H1 (cell line): ENCODE measurements around the gene TRAF4. TPM values are rescaled to one million over a fixed set of nuclear protein-coding genes. Genes with fewer than 3 reads are reported as not detected.

Source experiments
- CTCF ChIA-PET: fragments of 300-600 bp; sonication (Branson Sonifier 250); formaldehyde crosslinking; loops from one replicate; lab custom pipeline; 2021; ENCODE audit not compliant: partially characterized antibody; lab: Charles Lee
- POLR2A ChIA-PET: fragments of 300-600 bp; sonication (Branson Sonifier 250); formaldehyde crosslinking; loops from one replicate; lab custom pipeline; 2021; ENCODE audit warnings: inconsistent platforms; ENCODE audit not compliant: partially characterized antibody; lab: Charles Lee
- DNase-seq, 2 experiments: peaks; one replicate each; pipeline versions ENCODE4 v3.0.0 to v3.0.0-alpha.2; 2010 to 2022; ENCODE audit warnings: low spot score in 2 of 2, low read depth in 1 of 2, mixed read lengths in 1 of 2
- FAIRE-seq: peaks from 2 replicates; lab custom pipeline; 2011; peaks lifted over from hg19 to GRCh38; lab: Jason Lieb, UNC
- H2AFZ ChIP-seq: 2 replicates; pipeline ENCODE4 v1.8.1; 2012; ENCODE audit warnings: low read length, inconsistent platforms
- H2AK5ac ChIP-seq: 2 replicates; pipeline ENCODE4 v1.6.1; 2013; ENCODE audit warnings: low read depth, low read length
- H2BK120ac ChIP-seq: replicated peaks from 2 replicates; pipeline ENCODE3; 2013; ENCODE audit warnings: low read depth, low read length, inconsistent platforms
- H2BK12ac ChIP-seq: 2 replicates; pipeline ENCODE4 v1.6.1; 2013; ENCODE audit warnings: low read depth, low read length
- H2BK15ac ChIP-seq: 2 replicates; pipeline ENCODE4 v1.6.1; 2013; ENCODE audit warnings: low read length
- H2BK20ac ChIP-seq: 2 replicates; pipeline ENCODE4 v1.6.1; 2013; ENCODE audit warnings: low read length
- H2BK5ac ChIP-seq: 2 replicates; pipeline ENCODE4 v1.6.1; 2013; ENCODE audit warnings: low read depth, low read length
- H3K14ac ChIP-seq: 2 replicates; pipeline ENCODE4 v1.6.1; 2013; ENCODE audit warnings: inconsistent platforms; ENCODE audit not compliant: insufficient read length
- H3K18ac ChIP-seq: 2 replicates; pipeline ENCODE4 v1.6.1; 2013; ENCODE audit warnings: low read length; ENCODE audit errors: extremely low read depth
- H3K23ac ChIP-seq: 2 replicates; pipeline ENCODE4 v1.6.1; 2013; ENCODE audit warnings: inconsistent platforms; ENCODE audit not compliant: insufficient read length
- H3K23me2 ChIP-seq: 2 replicates; pipeline ENCODE4 v1.6.1; 2013; ENCODE audit warnings: low read depth, low read length
- H3K27ac ChIP-seq: 2 replicates; pipeline ENCODE4 v1.6.1; 2011; ENCODE audit warnings: low read depth, low read length, inconsistent platforms
- H3K27me3 ChIP-seq, 4 experiments: replicated peaks in 1 of 4; 1 replicate in 1 of 4; 2 replicates in 3 of 4; pipeline versions ENCODE4 v1.6.1 to v1.8.1; 2011 to 2013; ENCODE audit warnings: low read length in 3 of 4, mild to moderate bottlenecking in 3 of 4, inconsistent platforms in 2 of 4, mixed read lengths in 2 of 4, moderate library complexity in 1 of 4; ENCODE audit not compliant: control insufficient read depth in 3 of 4, insufficient read depth in 3 of 4; ENCODE audit errors: extremely low read depth in 1 of 4
- H3K36me3 ChIP-seq, 4 experiments: 2 replicates each; pipeline versions ENCODE4 v1.6.1 to v1.8.1; 2011 to 2013; ENCODE audit warnings: mild to moderate bottlenecking in 4 of 4, low read length in 3 of 4, moderate library complexity in 2 of 4, control low read depth in 1 of 4, inconsistent platforms in 1 of 4; ENCODE audit not compliant: insufficient read depth in 4 of 4, control insufficient read depth in 2 of 4
- H3K4ac ChIP-seq: replicated peaks from 2 replicates; pipeline ENCODE3; 2013; ENCODE audit warnings: low read length, low read depth, mixed read lengths, inconsistent platforms; ENCODE audit not compliant: insufficient read length
- H3K4me1 ChIP-seq, 4 experiments: replicated peaks in 1 of 4; 1 replicate in 1 of 4; 2 replicates in 3 of 4; pipeline versions ENCODE4 v1.6.1 to v1.8.1; 2011 to 2013; ENCODE audit warnings: low read length in 3 of 4, inconsistent platforms in 2 of 4, mixed read lengths in 1 of 4; ENCODE audit not compliant: insufficient read depth in 4 of 4, control insufficient read depth in 3 of 4
- H3K4me2 ChIP-seq, 2 experiments: 2 replicates each; pipeline versions ENCODE4 v1.6.1 to v1.8.1; 2011 to 2013; ENCODE audit warnings: low read depth in 2 of 2, low read length in 2 of 2, control low read depth in 1 of 2, inconsistent platforms in 1 of 2, mild to moderate bottlenecking in 1 of 2; ENCODE audit not compliant: insufficient read depth in 1 of 2
- H3K4me3 ChIP-seq, 4 experiments: fragments of 200-600, 300-600 bp in 1 of 4; sonication (generic), shearing (Covaris generic), sonication (Bioruptor Twin) in 1 of 4; 2 replicates each; pipeline versions ENCODE4 v1.5.1 to v1.8.1; 2011 to 2016; ENCODE audit warnings: low read length in 4 of 4, low read depth in 3 of 4, control low read depth in 2 of 4, inconsistent platforms in 2 of 4, mild to moderate bottlenecking in 2 of 4, mixed read lengths in 1 of 4, moderate library complexity in 1 of 4; ENCODE audit not compliant: insufficient read depth in 2 of 4; ENCODE audit errors: extremely low read depth in 1 of 4
- H3K56ac ChIP-seq: replicated peaks from 2 replicates; pipeline ENCODE3; 2013; ENCODE audit warnings: low read depth, mild to moderate bottlenecking, mixed read lengths, low read length, inconsistent platforms; ENCODE audit not compliant: insufficient read length
- H3K79me1 ChIP-seq: 2 replicates; pipeline ENCODE4 v1.6.1; 2013; ENCODE audit warnings: low read depth, low read length, control low read depth
- H3K79me2 ChIP-seq, 2 experiments: 2 replicates each; pipeline versions ENCODE4 v1.6.1 to v1.8.1; 2012 to 2013; ENCODE audit warnings: low read length in 2 of 2, mild to moderate bottlenecking in 2 of 2, inconsistent platforms in 1 of 2; ENCODE audit not compliant: insufficient read depth in 2 of 2, control insufficient read depth in 1 of 2
- H3K9ac ChIP-seq, 4 experiments: replicated peaks in 1 of 4; 1 replicate in 1 of 4; 2 replicates in 3 of 4; pipeline versions ENCODE4 v1.6.1 to v1.8.1; 2011 to 2013; ENCODE audit warnings: low read depth in 3 of 4, low read length in 3 of 4, control low read depth in 2 of 4, mild to moderate bottlenecking in 2 of 4, moderate library complexity in 2 of 4, inconsistent platforms in 1 of 4; ENCODE audit errors: extremely low read depth in 1 of 4
- H3K9me3 ChIP-seq, 2 experiments: 2 replicates each; pipeline versions ENCODE4 v1.6.1 to v1.8.1; 2012 to 2013; ENCODE audit warnings: mild to moderate bottlenecking in 2 of 2, moderate library complexity in 2 of 2, control low read depth in 1 of 2, inconsistent platforms in 1 of 2, low read depth in 1 of 2, low read length in 1 of 2, mixed read lengths in 1 of 2; ENCODE audit not compliant: insufficient read depth in 2 of 2
- H4K20me1 ChIP-seq, 2 experiments: replicated peaks in 1 of 2; 2 replicates each; pipeline versions ENCODE3 to v1.8.1; 2011 to 2013; ENCODE audit warnings: inconsistent platforms in 2 of 2, low read length in 2 of 2, mild to moderate bottlenecking in 1 of 2; ENCODE audit not compliant: insufficient read depth in 2 of 2, control insufficient read depth in 1 of 2
- H4K5ac ChIP-seq: 2 replicates; pipeline ENCODE4 v1.6.1; 2013; ENCODE audit warnings: low read length, low read depth, mixed read lengths, inconsistent platforms; ENCODE audit not compliant: insufficient read length
- H4K8ac ChIP-seq: 2 replicates; pipeline ENCODE4 v1.8.0; 2013; ENCODE audit warnings: mild to moderate bottlenecking, moderate library complexity, low read length, inconsistent platforms; ENCODE audit not compliant: insufficient read depth; ENCODE audit errors: extremely low read depth
- H4K91ac ChIP-seq: replicated peaks from 2 replicates; pipeline ENCODE3; 2013; ENCODE audit warnings: low read length, mixed read lengths, inconsistent platforms; ENCODE audit not compliant: insufficient read length
- BACH1 ChIP-seq: IDR thresholded peaks from 2 replicates; pipeline ENCODE4 v1.6.1; 2012; ENCODE audit warnings: low read length, improper control_type of control experiment
- CEBPB ChIP-seq: IDR thresholded peaks from 2 replicates; pipeline ENCODE4 v1.6.1; 2012; ENCODE audit warnings: low read depth, low read length
- CREB1 ChIP-seq: IDR thresholded peaks from 2 replicates; pipeline ENCODE4 v1.6.1; 2012; ENCODE audit warnings: inconsistent platforms
- EP300 ChIP-seq, 2 experiments: IDR thresholded peaks; 1 replicate in 1 of 2; 2 replicates in 1 of 2; pipeline ENCODE4 v1.6.1; 2011 to 2012; ENCODE audit warnings: low read depth in 2 of 2, low read length in 2 of 2, mild to moderate bottlenecking in 2 of 2, borderline replicate concordance in 1 of 2, inconsistent platforms in 1 of 2, moderate library complexity in 1 of 2
- KDM1A ChIP-seq: fragments of 200-600, 300-600 bp; sonication (generic); IDR thresholded peaks from 2 replicates; pipeline ENCODE4 v1.7.1; 2016; ENCODE audit warnings: mild to moderate bottlenecking, low read length, borderline replicate concordance
- KDM5A ChIP-seq: fragments of 200-600 bp; IDR thresholded peaks from 2 replicates; pipeline ENCODE4 v1.7.1; 2012; ENCODE audit warnings: mild to moderate bottlenecking, low read length, inconsistent platforms, mixed read lengths
- NANOG ChIP-seq: IDR thresholded peaks from 2 replicates; pipeline ENCODE4 v1.6.1; 2011; ENCODE audit warnings: low read length, low read depth, mild to moderate bottlenecking, inconsistent platforms; ENCODE audit not compliant: insufficient read depth, poor library complexity, severe bottlenecking
- NRF1 ChIP-seq: IDR thresholded peaks from 2 replicates; pipeline ENCODE4 v1.6.1; 2011; ENCODE audit warnings: mild to moderate bottlenecking, low read depth, low read length, improper control_type of control experiment
- USF2 ChIP-seq: IDR thresholded peaks from 2 replicates; pipeline ENCODE4 v1.6.1; 2011; ENCODE audit warnings: low read length, improper control_type of control experiment
- WGBS, 2 experiments: shearing (Covaris generic) in 1 of 2; methylation state at CpG; one replicate each; pipeline versions ENCODE4 v1.1.6 to v1.1.7; 2013 to 2015; ENCODE audit warnings: low lambda C conversion rate in 2 of 2, mixed read lengths in 2 of 2, inconsistent platforms in 1 of 2, low coverage in 1 of 2, missing lambda C conversion rate in 1 of 2; ENCODE audit not compliant: insufficient replicate concordance in 2 of 2, insufficient coverage in 1 of 2, insufficient read length in 1 of 2; ENCODE audit errors: extremely low coverage in 1 of 2, missing lambda C conversion rate in 1 of 2; 5-methylcytosine and 5-hydroxymethylcytosine counted together
- polyA plus RNA-seq, 7 experiments: library from polyadenylated mRNA; depleted of rRNA in 3 of 7; stranded (reverse) in 5 of 7; unstranded in 2 of 7; fragments of >200 nt in 5 of 7; fragments of 200-250 nt in 2 of 7; gene quantifications; 1 replicate in 5 of 7; 2 replicates in 1 of 7; 4 replicates in 1 of 7; pipeline versions ENCODE4 v1.2.1 to v1.2.3, GENCODE V29; 2011 to 2013; ENCODE audit warnings: missing spikeins in 2 of 7, mixed read lengths in 2 of 7
- total RNA-seq: library from RNA; stranded (reverse); fragmentation: NEBNext Ultra II Directional; extraction: Animal tissue kit (Norgen Biotek cat#: 25700); gene quantifications from 2 replicates; pipeline ENCODE4 v1.2.1, GENCODE V29; 2021

The TRAF4 gene
- total and polyA plus RNA-seq, 2 of the 8 experiments (the other 6 are each of a cell fraction or from before 2014, with no cell fraction given): 167 to 170 TPM

- no peaks in the 10 kb centered on the region for H3K9me3 ChIP-seq
- H3K23me2 ChIP-seq: peaks cover 18% of the 10 kb centered on the region
- H2AK5ac ChIP-seq: no peak overlapping the region
- CTCF ChIA-PET: interaction anchor here (0.6 to 11.7 kb wide), 30 partner anchors 10 to 396 kb away, joined by 3 to 316 read pairs (median 4); partner anchors contain the start of genes FLOT2, NEK8, RPL23A and TLCD1
- no peak overlapping the region for H3K56ac ChIP-seq
- H4K20me1 ChIP-seq: peaks cover 30 to 34% of the 10 kb centered on the region in 2 experiments
- peaks cover 14% of the 10 kb centered on the region for H3K79me1 ChIP-seq
- no peak overlapping the region for H2AFZ ChIP-seq
- no peak overlapping the region for H4K5ac ChIP-seq
- H3K4me2 ChIP-seq: no peak overlapping the region
- H3K18ac ChIP-seq: no peak overlapping the region
- no peak overlapping the region for H2BK20ac ChIP-seq
- H3K27me3 ChIP-seq: no peaks in the 10 kb centered on the region
- H3K36me3 ChIP-seq: peaks cover 30 to 56% (median 33%) of the 10 kb centered on the region in 4 experiments
- H3K14ac ChIP-seq: no peak overlapping the region
- no peak overlapping the region for H3K23ac ChIP-seq
- H3K4ac ChIP-seq: no peak overlapping the region
- FAIRE-seq: no peak
- H2BK120ac ChIP-seq: no peak overlapping the region
- H2BK15ac ChIP-seq: no peak overlapping the region
- no peak for DNase-seq
- 66% methylated on average over 11 of the region's 11 CpGs; no CpG with 5 or more reads in 1 of the 2 experiments for WGBS, 2 experiments
- 0 out of 2 replicates have a peak overlapping the region, but pooled peaks have one; percentile 6 for H3K27ac ChIP-seq
- no peak overlapping the region for H3K9ac ChIP-seq
- no peak overlapping the region for H4K91ac ChIP-seq
- H2BK12ac ChIP-seq: no peak overlapping the region
- H2BK5ac ChIP-seq: no peak overlapping the region
- no peak overlapping the region for H4K8ac ChIP-seq
- H3K4me3 ChIP-seq: no peak overlapping the region
- H3K79me2 ChIP-seq: peaks cover 16 to 40% of the 10 kb centered on the region in 2 experiments
- H3K4me1 ChIP-seq: peaks cover 0 to 30% (median 24%) of the 10 kb centered on the region in 4 experiments; a peak in 6 of 7 replicates
- POLR2A ChIA-PET: interaction anchor here (0.6 to 15.3 kb wide), 19 partner anchors 7 to 200 kb away, joined by 3 to 813 read pairs (median 4); partner anchors contain the start of genes FAM222B, NEK8, PROCA1 and RAB34
- TF ChIP-seq KDM1A: no peak
- no peak for TF ChIP-seq CREB1
- no peak for TF ChIP-seq CEBPB
- TF ChIP-seq NRF1: no peak
- TF ChIP-seq BACH1: no peak
- TF ChIP-seq NANOG: no peak
- TF ChIP-seq EP300 (IDR thresholded peaks at IDR 0.05; ENCODE audit: borderline replicate concordance in 1 of 2, low read depth in 2 of 2, low read length in 2 of 2): no peak
- no peak for TF ChIP-seq USF2
- no peak for TF ChIP-seq KDM5A
These were observed 5.8 kb downstream of the TRAF4 start for GRCh38 chr17:28749516-28750177.
